Measurements from ENCODE around the gene PCDHA10. TPM values are rescaled to one million over a fixed set of nuclear protein-coding genes. Genes with fewer than 3 reads are reported as not detected.
"Not testable (repeated sequence)": the region's sequence is repeated elsewhere in the genome, so short reads cannot be mapped to it uniquely, and the experiment has no call there.

Gene PCDHA10
- total RNA-seq, 3 donors from 2014 or later (not counting 1 experiment from before 2014, with no cell fraction given) = not detected

DNA sequence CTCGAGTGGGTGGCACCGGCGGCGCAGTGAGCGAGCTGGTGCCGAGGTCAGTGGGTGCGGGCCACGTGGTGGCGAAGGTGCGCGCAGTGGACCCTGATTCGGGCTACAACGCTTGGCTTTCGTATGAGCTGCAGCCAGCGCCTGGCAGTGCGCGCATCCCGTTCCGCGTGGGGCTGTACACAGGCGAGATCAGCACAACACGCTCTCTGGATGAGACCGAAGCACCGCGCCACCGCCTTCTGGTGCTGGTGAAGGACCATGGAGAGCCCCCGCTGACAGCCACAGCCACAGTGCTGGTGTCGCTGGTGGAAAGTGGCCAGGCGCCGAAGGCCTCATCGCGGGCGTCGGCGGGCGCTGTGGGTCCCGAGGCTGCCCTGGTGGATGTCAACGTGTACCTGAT lies 32.2 kb upstream of the PCDHA10 start:
- H3K9me3 Mint-ChIP-seq = peaks cover 4 to 9% of the 10 kb centered on the region in 2 donors

DNA sequence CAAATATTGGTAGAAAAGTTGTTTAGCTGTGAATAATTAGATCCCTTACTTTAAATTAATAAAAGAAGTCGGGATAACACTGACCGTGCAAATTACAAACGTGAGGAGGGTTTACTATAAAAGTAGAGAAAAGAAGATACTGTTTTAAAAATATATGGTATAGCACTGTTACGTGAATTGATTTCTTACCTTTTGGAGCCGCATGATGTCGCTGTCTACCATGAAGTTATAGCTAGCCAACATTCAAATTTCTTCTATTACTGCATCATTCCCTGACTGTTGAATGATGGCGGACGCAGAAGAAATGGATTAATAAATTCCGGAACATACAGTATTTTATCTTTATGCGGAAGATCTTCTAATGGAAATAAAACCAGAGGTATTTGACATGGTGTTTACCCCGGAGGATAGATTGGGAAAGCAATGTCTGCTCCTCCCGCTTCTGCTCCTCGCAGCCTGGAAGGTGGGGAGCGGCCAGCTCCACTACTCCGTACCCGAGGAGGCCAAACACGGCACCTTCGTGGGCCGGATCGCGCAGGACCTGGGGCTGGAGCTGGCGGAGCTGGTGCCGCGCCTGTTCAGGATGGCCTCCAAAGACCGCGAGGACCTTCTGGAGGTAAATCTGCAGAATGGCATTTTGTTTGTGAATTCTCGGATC lies 27.9 kb upstream of the PCDHA10 start, which contains the start of gene PCDHA6:
Gene PCDHA6 (plus strand): TSS at position 257 of the 658 bp plus-strand sequence. CDS start 132 bp downstream, at position 389.
- no peaks in the 10 kb centered on the region for H3K4me1 Mint-ChIP-seq
- peaks cover 5 to 16% of the 10 kb centered on the region in 2 donors for H3K9me3 Mint-ChIP-seq
- no peak within 1 kb of the TSS for H3K4me3 ChIP-seq (ENCODE audit: low read length)
- no peak for ATAC-seq
- H3K27me3 ChIP-seq (ENCODE audit: control insufficient read depth, insufficient read depth, low read length) = peaks cover 14% of the 10 kb centered on the region
- no peak within 1 kb of the TSS for H3K27ac ChIP-seq (ENCODE audit: low read length)
- TF ChIP-seq, protein P1, sequence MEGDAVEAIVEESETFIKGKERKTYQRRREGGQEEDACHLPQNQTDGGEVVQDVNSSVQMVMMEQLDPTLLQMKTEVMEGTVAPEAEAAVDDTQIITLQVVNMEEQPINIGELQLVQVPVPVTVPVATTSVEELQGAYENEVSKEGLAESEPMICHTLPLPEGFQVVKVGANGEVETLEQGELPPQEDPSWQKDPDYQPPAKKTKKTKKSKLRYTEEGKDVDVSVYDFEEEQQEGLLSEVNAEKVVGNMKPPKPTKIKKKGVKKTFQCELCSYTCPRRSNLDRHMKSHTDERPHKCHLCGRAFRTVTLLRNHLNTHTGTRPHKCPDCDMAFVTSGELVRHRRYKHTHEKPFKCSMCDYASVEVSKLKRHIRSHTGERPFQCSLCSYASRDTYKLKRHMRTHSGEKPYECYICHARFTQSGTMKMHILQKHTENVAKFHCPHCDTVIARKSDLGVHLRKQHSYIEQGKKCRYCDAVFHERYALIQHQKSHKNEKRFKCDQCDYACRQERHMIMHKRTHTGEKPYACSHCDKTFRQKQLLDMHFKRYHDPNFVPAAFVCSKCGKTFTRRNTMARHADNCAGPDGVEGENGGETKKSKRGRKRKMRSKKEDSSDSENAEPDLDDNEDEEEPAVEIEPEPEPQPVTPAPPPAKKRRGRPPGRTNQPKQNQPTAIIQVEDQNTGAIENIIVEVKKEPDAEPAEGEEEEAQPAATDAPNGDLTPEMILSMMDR (IDR thresholded peaks at IDR 0.05) = no peak
- H3K9me3 ChIP-seq (ENCODE audit: control insufficient read depth, insufficient read depth, low read length) = peaks cover 19% of the 10 kb centered on the region
- no peak within 1 kb of the TSS for H3K4me3 Mint-ChIP-seq
- intact Hi-C loops (cut with micrococcal nuclease) = no loop called here
- peaks cover 16 to 23% of the 10 kb centered on the region in 2 donors for H3K27me3 Mint-ChIP-seq (ENCODE audit: low read depth in 2 of 2)
- H3K36me3 Mint-ChIP-seq = peaks cover 13% of the 10 kb centered on the region
- no peaks in the 10 kb centered on the region for H3K4me1 ChIP-seq (ENCODE audit: control insufficient read depth, insufficient read depth, low read length)
- no peaks in the 10 kb centered on the region for H3K36me3 ChIP-seq (ENCODE audit: control insufficient read depth, insufficient read depth, low read length)
- DNase-seq = no peak
- no peak within 1 kb of the TSS for H3K27ac Mint-ChIP-seq
- WGBS (ENCODE audit: insufficient coverage) = 33% methylated on average over 23 of the region's 27 CpGs

More for the DNA sequence above, 32.2 kb upstream of the PCDHA10 start:
- ATAC-seq = no peak
- no peak overlapping the region for H3K27ac Mint-ChIP-seq
- intact Hi-C loops (cut with micrococcal nuclease) = no loop called here
- Histone ChIP-seq H3K36me3 (ENCODE audit: control insufficient read depth, insufficient read depth, low read length) (no peaks in the 10 kb centered on the region), H3K4me1 (ENCODE audit: control insufficient read depth, insufficient read depth, low read length) (no peaks in the 10 kb centered on the region), H3K27ac (ENCODE audit: low read length) (no peak overlapping the region), H3K9me3 (ENCODE audit: control insufficient read depth, insufficient read depth, low read length) (peaks cover 15% of the 10 kb centered on the region), H3K27me3 (ENCODE audit: control insufficient read depth, insufficient read depth, low read length) (peaks cover 7% of the 10 kb centered on the region), H3K4me3 (ENCODE audit: low read length) (no peak overlapping the region)
- 61% methylated on average over 38 of the region's 38 CpGs for WGBS (ENCODE audit: insufficient coverage)
- DNase-seq = no peak
- H3K36me3 Mint-ChIP-seq = peaks cover 7% of the 10 kb centered on the region
- H3K27me3 Mint-ChIP-seq (ENCODE audit: low read depth in 2 of 2) = peaks cover 15 to 16% of the 10 kb centered on the region in 2 donors
- TF ChIP-seq, protein P1 (IDR thresholded peaks at IDR 0.05) = no peak
- no peaks in the 10 kb centered on the region for H3K4me1 Mint-ChIP-seq
- H3K4me3 Mint-ChIP-seq = no peak overlapping the region

DNA sequence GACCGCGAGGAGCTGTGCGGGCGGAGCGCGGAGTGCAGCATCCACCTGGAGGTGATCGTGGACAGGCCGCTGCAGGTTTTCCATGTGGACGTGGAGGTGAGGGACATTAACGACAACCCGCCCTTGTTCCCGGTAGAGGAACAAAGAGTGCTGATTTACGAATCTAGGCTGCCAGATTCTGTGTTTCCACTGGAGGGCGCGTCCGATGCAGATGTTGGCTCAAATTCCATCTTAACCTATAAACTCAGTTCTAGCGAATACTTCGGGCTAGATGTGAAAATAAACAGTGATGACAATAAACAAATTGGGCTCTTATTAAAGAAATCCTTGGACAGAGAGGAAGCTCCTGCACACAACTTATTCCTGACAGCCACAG lies 27.3 kb upstream of the PCDHA10 start:
- Histone ChIP-seq H3K9me3 (ENCODE audit: control insufficient read depth, insufficient read depth, low read length) (peaks cover 16% of the 10 kb centered on the region), H3K4me1 (ENCODE audit: control insufficient read depth, insufficient read depth, low read length) (no peaks in the 10 kb centered on the region), H3K4me3 (ENCODE audit: low read length) (no peak overlapping the region), H3K36me3 (ENCODE audit: control insufficient read depth, insufficient read depth, low read length) (no peaks in the 10 kb centered on the region), H3K27me3 (ENCODE audit: control insufficient read depth, insufficient read depth, low read length) (peaks cover 17% of the 10 kb centered on the region), H3K27ac (ENCODE audit: low read length) (no peak overlapping the region)
- no peaks in the 10 kb centered on the region for H3K4me1 Mint-ChIP-seq
- peaks cover 15% of the 10 kb centered on the region for H3K36me3 Mint-ChIP-seq
- H3K27ac Mint-ChIP-seq = no peak overlapping the region
- peaks cover 18 to 27% of the 10 kb centered on the region in 2 donors for H3K27me3 Mint-ChIP-seq (ENCODE audit: low read depth in 2 of 2)
- intact Hi-C loops (cut with micrococcal nuclease) = no loop called here
- peaks cover 8 to 18% of the 10 kb centered on the region in 2 donors for H3K9me3 Mint-ChIP-seq
- TF ChIP-seq, protein P1 (IDR thresholded peaks at IDR 0.05) = no peak
- WGBS (ENCODE audit: insufficient coverage) = 27% methylated on average over 13 of the region's 18 CpGs
- no peak for DNase-seq
- no peak overlapping the region for H3K4me3 Mint-ChIP-seq
- no peak for ATAC-seq

DNA sequence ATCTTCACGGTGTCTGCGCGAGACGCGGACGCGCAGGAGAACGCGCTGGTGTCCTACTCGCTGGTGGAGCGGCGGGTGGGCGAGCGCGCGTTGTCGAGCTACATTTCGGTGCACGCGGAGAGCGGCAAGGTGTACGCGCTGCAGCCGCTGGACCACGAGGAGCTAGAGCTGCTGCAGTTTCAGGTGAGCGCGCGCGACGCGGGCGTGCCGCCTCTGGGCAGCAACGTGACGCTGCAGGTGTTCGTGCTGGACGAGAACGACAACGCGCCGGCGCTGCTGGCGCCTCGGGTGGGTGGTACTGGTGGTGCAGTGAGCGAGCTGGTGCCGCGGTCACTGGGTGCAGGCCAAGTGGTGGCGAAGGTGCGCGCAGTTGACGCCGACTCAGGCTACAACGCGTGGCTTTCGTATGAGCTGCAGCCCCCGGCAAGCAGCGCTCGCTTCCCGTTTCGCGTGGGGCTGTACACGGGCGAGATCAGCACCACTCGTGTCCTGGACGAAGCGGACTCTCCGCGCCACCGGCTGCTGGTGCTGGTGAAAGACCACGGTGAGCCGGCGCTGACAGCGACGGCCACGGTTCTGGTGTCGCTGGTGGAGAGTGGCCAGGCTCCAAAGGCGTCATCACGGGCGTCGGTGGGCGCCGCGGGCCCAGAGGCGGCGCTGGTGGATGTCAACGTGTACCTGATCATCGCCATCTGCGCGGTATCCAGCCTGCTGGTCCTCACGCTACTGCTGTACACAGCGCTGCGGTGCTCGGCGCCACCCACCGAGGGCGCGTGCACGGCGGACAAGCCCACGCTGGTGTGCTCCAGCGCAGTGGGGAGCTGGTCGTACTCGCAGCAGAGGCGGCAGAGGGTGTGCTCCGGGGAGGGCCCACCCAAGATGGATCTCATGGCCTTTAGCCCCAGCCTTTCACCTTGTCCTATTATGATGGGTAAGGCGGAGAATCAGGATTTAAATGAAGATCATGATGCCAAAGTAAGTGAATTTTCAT lies 25.9 kb upstream of the PCDHA10 start:
- Mint-ChIP-seq H3K36me3 (peaks cover 15% of the 10 kb centered on the region), H3K27me3 (ENCODE audit: low read depth in 2 of 2) (peaks cover 22 to 27% of the 10 kb centered on the region in 2 donors), H3K9me3 (peaks cover 9 to 21% of the 10 kb centered on the region in 2 donors)
- H3K4me3 ChIP-seq (ENCODE audit: low read length); H3K36me3 ChIP-seq (ENCODE audit: control insufficient read depth, insufficient read depth, low read length); H3K27ac ChIP-seq (ENCODE audit: low read length); ATAC-seq; intact Hi-C loops (cut with micrococcal nuclease); H3K4me1 ChIP-seq (ENCODE audit: control insufficient read depth, insufficient read depth, low read length); DNase-seq; H3K9me3 ChIP-seq (ENCODE audit: control insufficient read depth, insufficient read depth, low read length); H3K4me3 Mint-ChIP-seq; H3K27ac Mint-ChIP-seq; H3K4me1 Mint-ChIP-seq: not testable (repeated sequence)
- 57% methylated on average over 106 of the region's 106 CpGs for WGBS (ENCODE audit: insufficient coverage)
- peaks cover 15% of the 10 kb centered on the region for H3K27me3 ChIP-seq (ENCODE audit: control insufficient read depth, insufficient read depth, low read length)
